SK-N-MC (cell line): ENCODE data around the gene ATP5IF1.

ENCODE experiments used
- EZH2 ChIP-seq: fragments of 200-600 bp; sonication (generic); IDR thresholded peaks from one replicate; pipeline ENCODE4 v1.6.1; 2017; ENCODE audit warnings: antibody characterized with exemption
- POLR2AphosphoS5 ChIP-seq: IDR thresholded peaks from 2 replicates; pipeline ENCODE4 v1.6.1; 2012; ENCODE audit warnings: mild to moderate bottlenecking, low read depth, low read length, borderline replicate concordance

DNA sequence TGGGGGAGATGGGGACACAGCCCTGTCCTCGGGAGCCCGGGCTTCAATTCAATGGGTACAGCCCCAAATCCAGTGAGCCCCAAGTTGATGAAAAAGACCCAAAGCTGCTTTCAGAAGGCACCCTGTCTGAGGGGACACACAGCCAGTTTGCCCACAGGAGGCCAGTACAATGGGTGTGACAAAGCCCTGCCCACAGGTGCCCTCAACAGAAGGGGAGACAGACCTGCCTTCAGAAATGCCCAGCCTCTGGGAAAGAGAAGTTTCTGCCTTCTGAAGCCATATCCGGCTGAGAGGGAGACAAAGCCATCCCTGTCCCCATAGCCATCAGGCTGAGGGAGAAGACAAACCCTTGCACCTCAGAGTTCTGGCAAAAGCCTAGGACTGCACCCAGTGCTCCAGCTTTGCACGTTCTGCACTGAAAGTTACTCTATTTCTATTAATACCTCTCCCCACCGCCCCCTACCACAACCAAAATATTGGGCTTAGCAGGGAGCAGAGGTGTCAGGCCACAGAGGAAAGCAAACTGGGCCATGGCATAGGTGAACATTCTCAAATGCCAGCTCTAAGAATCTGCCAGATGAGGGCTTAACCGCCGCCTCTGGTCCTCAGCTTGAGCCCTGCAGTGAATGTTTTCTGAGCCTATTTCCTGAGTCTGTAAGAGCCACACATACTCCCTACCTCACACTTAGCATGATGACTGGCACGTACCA lies 41.4 kb upstream of the ATP5IF1 start:
- TF ChIP-seq EZH2 (no peak), POLR2AphosphoS5 (no peak)
